Erythroblast (primary cell): ENCODE results near the gene THBS2.

ENCODE experiments used
- GATA1 ChIP-seq: IDR thresholded peaks from 2 replicates; pipeline ENCODE4 v1.6.1; 2011; ENCODE audit warnings: low read depth, mild to moderate bottlenecking, control low read depth, low read length, moderate library complexity
- POLR2A ChIP-seq: IDR thresholded peaks from 2 replicates; pipeline ENCODE4 v1.6.1; 2011; ENCODE audit warnings: mild to moderate bottlenecking, low read length

DNA sequence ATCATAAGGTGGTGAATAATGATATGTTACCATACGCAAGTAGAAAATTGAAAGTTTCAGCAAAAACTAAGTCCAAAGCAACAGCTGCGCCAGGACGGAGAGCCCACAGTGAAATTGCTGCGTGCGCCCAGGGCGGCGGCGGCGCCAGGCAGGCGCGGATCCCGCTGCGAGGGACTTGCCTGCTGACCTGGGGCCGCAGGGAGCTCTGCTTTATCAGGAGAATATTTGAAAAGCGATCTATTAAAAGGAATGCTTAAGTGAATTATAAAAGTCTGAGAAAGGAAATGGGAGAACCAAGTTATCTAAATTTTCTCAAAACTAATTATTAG lies 85.4 kb downstream of the THBS2 start:
- TF ChIP-seq POLR2A (no peak), GATA1 (no peak)
